GM12878 (cell line): ENCODE results near the gene HS3ST3A1. TPM values are rescaled to one million over a fixed set of nuclear protein-coding genes. Genes with fewer than 3 reads are reported as not detected.

Experiments
- ATAC-seq: fragments of 200-7000 bp; cut with Tn5 transposase; 3 replicates; pipeline ENCODE4 v1.9.1; 2020; ENCODE audit warnings: mild to moderate bottlenecking, moderate library complexity
- BruUV-seq: library from RNA; stranded (reverse); fragments of 400-500 nt; replicated peaks from 2 replicates; lab custom pipeline; 2021; lab: Mats Ljungman, UMichigan
- CTCF ChIA-PET: fragments of 300-600 bp; sonication (Branson Sonifier 250); formaldehyde crosslinking; extraction: SDS; loops from one replicate; lab custom pipeline; 2021; ENCODE audit warnings: inconsistent platforms; lab: Yijun Ruan, JAX
- POLR2A ChIA-PET: fragments of 350-600 bp; formaldehyde crosslinking; extraction: SDS; loops from one replicate; lab custom pipeline; 2021; ENCODE audit warnings: inconsistent platforms; lab: Charles Lee
- RAD21 ChIA-PET: fragments of 300-600 bp; sonication (Branson Sonifier 250); formaldehyde crosslinking; loops from one replicate; lab custom pipeline; 2023; ENCODE audit warnings: antibody characterized with exemption; ENCODE audit not compliant: unreplicated experiment; lab: Charles Lee
- SMC1A ChIA-PET: fragments of 300-600 bp; sonication (Branson Sonifier 250); formaldehyde crosslinking; loops from one replicate; lab custom pipeline; 2023; ENCODE audit not compliant: unreplicated experiment, uncharacterized antibody; lab: Charles Lee
- DNase-seq: peaks from one replicate; pipeline ENCODE4 v3.0.0-alpha.2; 2011; ENCODE audit warnings: low read depth, low spot score
- FAIRE-seq: peaks from 3 replicates; lab custom pipeline; 2011; peaks lifted over from hg19 to GRCh38; lab: Jason Lieb, UNC
- H2AFZ ChIP-seq: 2 replicates; pipeline ENCODE4 v1.6.0; 2011; ENCODE audit warnings: low read depth, low read length, control low read depth; ENCODE audit not compliant: control insufficient read depth
- H3K27ac ChIP-seq: 2 replicates; pipeline ENCODE4 v1.5.1; 2011; ENCODE audit warnings: control low read depth; ENCODE audit not compliant: control insufficient read depth, insufficient read depth
- H3K27me3 ChIP-seq, 2 experiments: replicated peaks in 1 of 2; 2 replicates each; pipeline versions ENCODE4 v1.6.0 to v1.6.1; 2011; ENCODE audit warnings: low read length in 1 of 2; ENCODE audit not compliant: control insufficient read depth in 2 of 2, insufficient read depth in 2 of 2
- H3K36me3 ChIP-seq, 2 experiments: 2 replicates each; pipeline ENCODE4 v1.5.1; 2011; ENCODE audit warnings: low read length in 1 of 2; ENCODE audit not compliant: control insufficient read depth in 2 of 2, insufficient read depth in 2 of 2
- H3K4me1 ChIP-seq: 2 replicates; pipeline ENCODE4 v1.6.1; 2011; ENCODE audit warnings: mild to moderate bottlenecking, low read length, moderate library complexity, mixed read lengths; ENCODE audit not compliant: control insufficient read depth, insufficient read depth
- H3K4me2 ChIP-seq: 2 replicates; pipeline ENCODE4 v1.6.0; 2011; ENCODE audit warnings: control low read depth; ENCODE audit not compliant: control insufficient read depth, insufficient read depth
- H3K4me3 ChIP-seq: fragments of 200-600 bp; sonication (generic); 2 replicates; pipeline ENCODE4 v1.5.1; 2016
- H3K79me2 ChIP-seq: 2 replicates; pipeline ENCODE4 v1.6.0; 2011; ENCODE audit warnings: low read length; ENCODE audit not compliant: control insufficient read depth, insufficient read depth
- H3K9ac ChIP-seq: 2 replicates; pipeline ENCODE4 v1.8.0; 2011; ENCODE audit warnings: low read length, control low read depth, mixed read lengths; ENCODE audit not compliant: control insufficient read depth, insufficient read depth
- H3K9me3 ChIP-seq: replicated peaks from 3 replicates; pipeline ENCODE4 v1.5.1; 2011; ENCODE audit warnings: mild to moderate bottlenecking, low read length; ENCODE audit not compliant: control insufficient read depth, insufficient read depth
- H4K20me1 ChIP-seq: 2 replicates; pipeline ENCODE4 v1.6.0; 2011; ENCODE audit not compliant: control insufficient read depth, insufficient read depth
- ASH2L ChIP-seq: fragments of 300-600, 200-600 bp; sonication (generic); IDR thresholded peaks from 2 replicates; pipeline ENCODE4 v1.6.1; 2017; ENCODE audit warnings: low read depth, mild to moderate bottlenecking, borderline replicate concordance
- BACH1 ChIP-seq: fragments of 450-650 bp; IDR thresholded peaks from 2 replicates; pipeline ENCODE4 v1.6.1; 2017; ENCODE audit warnings: mild to moderate bottlenecking, borderline replicate concordance
- BCLAF1 ChIP-seq: fragments of 450-650 bp; IDR thresholded peaks from 2 replicates; pipeline ENCODE4 v1.6.1; 2017; ENCODE audit warnings: antibody characterized with exemption, mild to moderate bottlenecking, moderate library complexity
- CEBPB ChIP-seq, 2 experiments: fragments of 150-350 bp in 1 of 2; IDR thresholded peaks; 2 replicates each; pipeline ENCODE4 v1.6.1; 2012 to 2014; ENCODE audit warnings: low read depth in 2 of 2, low read length in 2 of 2, borderline replicate concordance in 1 of 2, inconsistent platforms in 1 of 2
- GABPA ChIP-seq: IDR thresholded peaks from 2 replicates; pipeline ENCODE4 v1.6.1; 2014; ENCODE audit warnings: antibody characterized with exemption, low read depth, mild to moderate bottlenecking, inconsistent platforms
- IRF5 ChIP-seq: fragments of 450-650 bp; IDR thresholded peaks from 2 replicates; pipeline ENCODE4 v1.6.1; 2017; ENCODE audit warnings: borderline replicate concordance
- KAT2A ChIP-seq: conservative IDR thresholded peaks from 2 replicates; pipeline ENCODE4 v1.6.1; 2011; ENCODE audit warnings: low read depth, low read length; ENCODE audit not compliant: control insufficient read depth
- MAX ChIP-seq: IDR thresholded peaks from 2 replicates; pipeline ENCODE4 v1.6.1; 2012; ENCODE audit warnings: low read depth, low read length, improper control_type of control experiment
- POLR2AphosphoS2 ChIP-seq: IDR thresholded peaks from 2 replicates; pipeline ENCODE4 v1.6.1; 2011; ENCODE audit warnings: low read depth, mild to moderate bottlenecking, low read length, improper control_type of control experiment, moderate library complexity
- REST ChIP-seq: IDR thresholded peaks from 2 replicates; pipeline ENCODE4 v1.6.1; 2012; ENCODE audit warnings: mild to moderate bottlenecking, low read depth, low read length
- SPI1 ChIP-seq: IDR thresholded peaks from 2 replicates; pipeline ENCODE4 v1.6.1; 2011; ENCODE audit warnings: low read depth, mild to moderate bottlenecking, low read length, moderate library complexity, borderline replicate concordance; ENCODE audit not compliant: insufficient read depth
- TCF7 ChIP-seq: IDR thresholded peaks from 2 replicates; pipeline ENCODE4 v1.6.1; 2014; ENCODE audit warnings: antibody characterized with exemption, borderline replicate concordance
- WRNIP1 ChIP-seq: IDR thresholded peaks from 2 replicates; pipeline ENCODE4 v1.6.1; 2011; ENCODE audit warnings: low read depth, low read length, improper control_type of control experiment, borderline replicate concordance
- ZNF207 ChIP-seq: fragments of 450-650 bp; IDR thresholded peaks from 2 replicates; pipeline ENCODE4 v1.6.1; 2014; ENCODE audit warnings: antibody characterized with exemption, mild to moderate bottlenecking, borderline replicate concordance
- ZNF24 ChIP-seq: fragments of 450-650 bp; IDR thresholded peaks from 2 replicates; pipeline ENCODE4 v1.6.1; 2017; ENCODE audit warnings: antibody characterized with exemption, mild to moderate bottlenecking
- ZSCAN29 ChIP-seq: fragments of 450-650 bp; IDR thresholded peaks from 2 replicates; pipeline ENCODE4 v1.6.1; 2017; ENCODE audit warnings: mild to moderate bottlenecking, moderate library complexity
- WGBS: methylation state at CpG from one replicate; pipeline ENCODE4 v1.1.6; 2016; ENCODE audit warnings: low lambda C conversion rate; ENCODE audit not compliant: insufficient replicate concordance, insufficient coverage; ENCODE audit errors: missing lambda C conversion rate; 5-methylcytosine and 5-hydroxymethylcytosine counted together
- in situ Hi-C: fragments of 300-500 bp; cut with MboI; formaldehyde crosslinking; loops from 9 replicates; pipeline ENCODE4 v1.14.3; 2018; ENCODE audit warnings: mixed read lengths
- intact Hi-C: fragments of 100-400 bp; cut with micrococcal nuclease; formaldehyde crosslinking; loops from one replicate; pipeline ENCODE4 v1.14.2; 2022; ENCODE audit not compliant: unreplicated experiment
- polyA plus RNA-seq, 11 experiments: library from polyadenylated mRNA; depleted of rRNA in 4 of 11; unstranded in 6 of 11; stranded (reverse) in 5 of 11; fragments of >200 nt; fragmentation: Nextera tagmentation in 4 of 11; fragmentation: Illumina TruSeq in 1 of 11; extraction: Ambion mirVana in 4 of 11; extraction: Trizol in 1 of 11; gene quantifications; 1 replicate in 1 of 11; 2 replicates in 10 of 11; pipeline versions ENCODE4 v1.2.1 to v1.2.3, GENCODE V29; 2011 to 2016; ENCODE audit warnings: inconsistent platforms in 2 of 11, missing spikeins in 2 of 11, low read depth in 1 of 11
- total RNA-seq, 4 experiments: library from RNA; depleted of rRNA in 3 of 4; stranded (reverse); fragments of >200 nt in 3 of 4; fragmentation: Illumina TruSeq in 1 of 4; extraction: Trizol in 1 of 4; gene quantifications; 2 replicates each; pipeline versions ENCODE4 v1.2.1 to v1.2.3, GENCODE V29; 2013 to 2021

The HS3ST3A1 gene
- total and polyA plus RNA-seq, 10 of the 15 experiments (the other 5 are each of a cell fraction or from before 2014, with no cell fraction given): 0.24 to 0.26 TPM; not detected in 8

GRCh38 chr17:13508896-13509295, 92.8 kb downstream of the HS3ST3A1 start:
- ChIA-PET POLR2A (interaction anchor here (0.7 to 2.1 kb wide), 3 partner anchors 12 to 79 kb away, joined by 3 to 8 read pairs (median 4); no protein-coding TSS in a partner anchor), CTCF (interaction anchor here (1.0 to 1.3 kb wide), 3 partner anchors 9 to 17 kb away, joined by 3 to 4 read pairs (median 3); no protein-coding TSS in a partner anchor)
- Histone ChIP-seq H3K79me2 (no peaks in the 10 kb centered on the region), H3K27ac (no peak overlapping the region), H3K36me3 (no peaks in the 10 kb centered on the region), H2AFZ (no peak overlapping the region), H3K27me3 (no peaks in the 10 kb centered on the region), H3K9me3 (no peaks in the 10 kb centered on the region; the same call in 2 of the 3 replicates), H3K4me3 (no peak overlapping the region), H3K9ac (no peak overlapping the region)
- in situ Hi-C loops: no loop called here
- no peak for TF ChIP-seq TCF7
- TF ChIP-seq IRF5: no peak
- no peak for TF ChIP-seq REST
- no peak for TF ChIP-seq ASH2L
- TF ChIP-seq CEBPB (IDR thresholded peaks at IDR 0.05; ENCODE audit: borderline replicate concordance in 1 of 2, low read depth in 2 of 2, low read length in 2 of 2): no peak
- no peak for TF ChIP-seq ZSCAN29
- TF ChIP-seq ZNF207: no peak
- no peak for TF ChIP-seq SPI1
- TF ChIP-seq ZNF24: no peak
- no peak for TF ChIP-seq WRNIP1
- no peak for TF ChIP-seq GABPA
- TF ChIP-seq MAX: no peak
- no peak for TF ChIP-seq KAT2A
- no peak for TF ChIP-seq BCLAF1
- no peak for TF ChIP-seq BACH1
- no peak for TF ChIP-seq POLR2AphosphoS2
- TF ChIP-seq, all 136 proteins: peak for 0
- ATAC-seq: no peak
- Histone ChIP-seq H4K20me1 (no peaks in the 10 kb centered on the region), H3K4me1 (no peaks in the 10 kb centered on the region), H3K4me2 (no peak overlapping the region)
- intact Hi-C loops: loop anchor here (10.0 kb wide), 1 partner anchor 114 kb away; no protein-coding TSS in a partner anchor
- TSS peak; percentile 70 for BruUV-seq
- ChIA-PET RAD21 (interaction anchor here (0.7 to 3.5 kb wide), 4 partner anchors 9 to 115 kb away, joined by 3 to 32 read pairs (median 6); no protein-coding TSS in a partner anchor), SMC1A (interaction anchor here (0.9 to 4.9 kb wide), 3 partner anchors 11 to 14 kb away, joined by 3 to 24 read pairs (median 19); no protein-coding TSS in a partner anchor)
- DNase-seq: no peak
- FAIRE-seq: no peak
- whole genome bisulfite sequencing: 4% methylated on average over 2 of the region's 2 CpGs
